GM10266 (cell line): ENCODE results near the gene DPF3.

ENCODE experiments used
- DNase-seq: peaks from one replicate; pipeline ENCODE4 v3.0.0; 2012; ENCODE audit errors: extremely low spot score
- TF ChIP-seq, protein P1 (sequence below): IDR thresholded peaks from 2 replicates; pipeline ENCODE4 v1.5.1; 2012; ENCODE audit warnings: mild to moderate bottlenecking, low read depth; ENCODE audit not compliant: control insufficient read depth, insufficient read depth; ENCODE audit errors: missing control alignments

Gene DPF3

DNA sequence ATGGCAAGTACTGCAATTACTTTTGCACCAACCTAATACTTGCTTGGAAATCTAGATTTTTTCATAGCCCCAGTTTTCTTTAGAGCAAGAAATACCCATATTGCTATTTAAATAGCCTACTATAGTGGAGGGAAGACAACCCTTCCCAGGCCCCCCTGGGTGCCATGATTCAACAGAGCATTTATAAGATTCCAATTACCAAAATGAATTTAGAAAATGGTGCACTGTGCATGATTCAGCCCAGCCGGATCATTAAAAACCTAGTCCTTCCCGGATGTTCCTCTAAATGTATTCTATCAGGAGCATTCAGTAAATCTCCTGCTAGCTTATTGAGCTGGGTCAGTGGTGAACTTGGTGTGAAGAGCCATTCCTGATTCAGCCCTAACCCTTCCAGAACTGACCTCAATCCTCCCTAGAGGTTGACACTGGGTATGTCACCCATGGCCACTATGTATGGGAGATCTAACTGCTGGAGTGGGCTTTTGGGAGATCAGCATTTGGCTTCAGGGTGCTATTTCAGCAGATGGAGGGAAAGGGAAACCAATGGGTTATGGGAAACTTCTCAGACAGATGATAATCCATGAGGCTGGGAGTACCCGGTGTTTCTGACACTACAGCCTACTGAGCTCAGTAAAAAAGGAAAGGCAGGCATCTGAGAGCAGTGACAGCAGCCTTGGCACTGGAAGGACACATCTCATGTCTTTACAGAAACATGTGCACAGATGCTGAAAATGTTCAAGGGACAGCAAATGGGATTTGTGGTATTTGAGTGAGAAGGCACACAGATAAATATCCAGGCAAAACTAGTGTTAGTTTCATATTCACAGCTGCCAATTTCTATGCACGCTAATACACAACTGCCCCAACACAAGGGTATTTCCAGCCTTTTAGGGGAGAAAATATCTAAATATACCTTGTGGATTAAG lies 258.9 kb downstream of the DPF3 start:
- TF ChIP-seq, protein P1, sequence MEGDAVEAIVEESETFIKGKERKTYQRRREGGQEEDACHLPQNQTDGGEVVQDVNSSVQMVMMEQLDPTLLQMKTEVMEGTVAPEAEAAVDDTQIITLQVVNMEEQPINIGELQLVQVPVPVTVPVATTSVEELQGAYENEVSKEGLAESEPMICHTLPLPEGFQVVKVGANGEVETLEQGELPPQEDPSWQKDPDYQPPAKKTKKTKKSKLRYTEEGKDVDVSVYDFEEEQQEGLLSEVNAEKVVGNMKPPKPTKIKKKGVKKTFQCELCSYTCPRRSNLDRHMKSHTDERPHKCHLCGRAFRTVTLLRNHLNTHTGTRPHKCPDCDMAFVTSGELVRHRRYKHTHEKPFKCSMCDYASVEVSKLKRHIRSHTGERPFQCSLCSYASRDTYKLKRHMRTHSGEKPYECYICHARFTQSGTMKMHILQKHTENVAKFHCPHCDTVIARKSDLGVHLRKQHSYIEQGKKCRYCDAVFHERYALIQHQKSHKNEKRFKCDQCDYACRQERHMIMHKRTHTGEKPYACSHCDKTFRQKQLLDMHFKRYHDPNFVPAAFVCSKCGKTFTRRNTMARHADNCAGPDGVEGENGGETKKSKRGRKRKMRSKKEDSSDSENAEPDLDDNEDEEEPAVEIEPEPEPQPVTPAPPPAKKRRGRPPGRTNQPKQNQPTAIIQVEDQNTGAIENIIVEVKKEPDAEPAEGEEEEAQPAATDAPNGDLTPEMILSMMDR: no peak
- DNase-seq: peak; percentile 32

DNA sequence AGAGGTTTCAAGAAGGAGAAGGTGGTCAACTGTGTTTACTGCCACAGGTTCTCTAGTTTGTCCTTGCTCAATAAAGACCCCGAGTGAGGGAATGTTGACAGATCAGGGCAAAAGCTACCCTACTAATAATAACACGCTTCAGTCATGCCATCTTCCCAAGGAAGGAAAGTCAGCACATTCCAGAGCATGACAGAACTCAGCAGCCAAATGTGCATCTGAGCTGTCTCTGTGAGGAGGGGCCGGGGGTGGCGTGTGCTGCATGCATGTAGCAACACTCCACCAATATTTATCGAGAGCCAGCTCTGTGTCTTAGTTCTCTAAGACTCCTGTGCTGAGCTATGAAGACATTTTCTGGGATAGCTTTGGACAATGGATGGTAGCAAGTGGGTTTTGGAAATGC lies 260.4 kb downstream of the DPF3 start:
- TF ChIP-seq, protein P1: no peak
- DNase-seq: no peak

DNA sequence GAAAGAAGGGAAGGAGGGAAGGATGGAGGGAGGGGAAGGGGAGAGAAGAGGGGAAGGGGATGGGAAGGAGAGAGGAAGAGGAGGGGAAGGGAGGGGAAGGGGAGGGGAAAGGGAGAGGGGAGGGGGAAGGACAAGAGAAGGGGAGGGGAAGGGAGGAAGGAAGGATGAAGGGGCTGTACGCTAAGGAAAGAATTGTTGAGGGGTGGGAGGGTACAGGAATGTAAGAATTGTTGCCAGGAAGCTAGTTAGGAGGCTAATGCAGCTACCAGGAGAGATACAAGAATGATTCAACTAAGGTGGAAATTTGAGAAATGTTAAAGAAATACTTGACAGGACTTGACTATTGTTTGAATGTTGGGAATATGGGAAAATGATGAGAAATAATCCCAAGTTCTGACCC lies 261.2 kb downstream of the DPF3 start:
- DNase-seq: no peak
- TF ChIP-seq, protein P1: no peak

DNA sequence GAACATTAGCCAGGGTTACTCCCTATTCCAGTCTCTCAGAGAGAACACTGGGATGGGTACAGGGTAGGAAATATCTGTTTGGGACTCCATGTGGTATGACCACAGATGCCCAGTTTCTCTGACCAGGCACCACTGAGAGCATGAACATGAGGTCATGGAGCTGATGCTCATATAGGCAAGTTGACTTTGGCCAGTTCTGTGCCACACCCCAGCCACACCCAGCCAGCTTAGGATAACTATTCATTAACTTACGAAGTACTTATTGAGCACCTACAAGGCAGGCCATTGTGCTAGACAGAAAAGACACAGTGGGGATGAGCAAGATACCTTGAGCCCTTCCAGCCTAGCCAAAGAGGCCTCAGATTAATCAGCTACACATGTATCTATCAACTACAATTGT lies 262.5 kb downstream of the DPF3 start:
- TF ChIP-seq, protein P1: no peak
- DNase-seq: no peak

DNA sequence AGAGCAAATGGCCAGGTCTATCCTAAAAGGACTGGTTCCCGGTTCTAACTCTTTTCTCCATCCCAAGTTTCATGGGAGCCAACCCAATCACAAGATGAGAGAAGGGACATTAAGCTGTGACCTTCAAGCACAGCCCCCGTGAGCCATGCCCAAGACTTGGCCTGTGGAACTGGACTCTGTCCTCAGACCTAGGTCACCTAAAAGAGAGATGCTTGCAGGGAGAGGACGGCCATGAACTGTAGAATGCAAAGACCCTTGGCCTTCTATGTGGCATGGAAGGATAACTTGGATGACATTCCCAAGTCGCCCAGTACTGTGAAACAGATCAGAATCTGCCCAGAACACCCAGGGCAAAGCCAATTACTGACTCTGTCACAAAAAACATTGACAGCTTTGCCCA lies 263.5 kb downstream of the DPF3 start:
- DNase-seq: no peak
- TF ChIP-seq, protein P1: no peak

DNA sequence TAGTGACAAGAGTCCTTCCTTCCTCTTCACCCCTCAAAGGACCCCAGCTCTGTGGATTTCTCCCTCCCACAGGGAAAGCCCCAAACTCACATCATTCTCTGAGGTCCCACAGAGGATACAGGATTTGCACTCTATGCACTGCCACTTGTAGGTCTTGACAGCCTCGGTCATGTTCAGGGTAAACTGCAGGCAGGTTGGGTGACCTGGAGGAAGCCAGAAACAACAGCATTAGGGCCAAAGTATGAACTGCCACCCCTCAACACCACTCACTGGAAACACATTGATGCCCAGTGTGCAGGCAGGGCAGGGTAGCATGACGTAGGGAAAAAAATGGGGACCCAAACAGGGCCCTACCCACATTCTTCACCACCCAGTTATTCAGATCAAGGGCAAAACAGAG lies 264.4 kb downstream of the DPF3 start:
- TF ChIP-seq, protein P1: no peak
- no peak for DNase-seq

DNA sequence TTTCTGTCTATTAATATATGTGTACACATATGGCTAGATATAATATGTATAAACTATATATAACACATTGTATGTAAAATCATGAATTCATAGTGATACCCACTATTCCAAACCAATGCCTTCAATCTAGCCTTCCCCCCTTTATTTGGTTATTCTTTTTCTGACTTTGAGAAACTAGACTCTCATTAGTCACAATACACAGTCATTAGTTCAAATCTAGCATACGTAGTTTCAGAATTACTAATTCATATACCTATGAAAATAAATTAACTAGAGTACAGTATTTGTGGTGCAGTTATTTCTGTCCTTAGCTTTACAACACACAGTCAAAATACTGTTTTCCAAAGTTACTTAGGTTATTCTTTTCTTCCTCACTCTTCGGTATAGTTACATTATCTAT lies 268.2 kb downstream of the DPF3 start:
- TF ChIP-seq, protein P1: no peak
- peak; percentile 22 for DNase-seq
